NOMO-1 (cell line): ENCODE data around the gene ZNF263.
"Not testable (repeated sequence)": the region's sequence is repeated elsewhere in the genome, so short reads cannot be mapped to it uniquely, and the experiment has no call there.

Source experiments
- DNase-seq, 2 experiments: peaks; one replicate each; lab custom pipeline; 2025; ENCODE audit not compliant: unreplicated experiment in 2 of 2; lab: John Stamatoyannopoulos, UW

Gene ZNF263

GRCh38 chr16:3266873-3267537 is 16.3 kb upstream of the ZNF263 start:
- DNase-seq, result no peak

GRCh38 chr16:3268294-3268693 is 15.0 kb upstream of the ZNF263 start:
- DNase-seq, result no peak

GRCh38 chr16:3270718-3271117 is 12.6 kb upstream of the ZNF263 start:
- DNase-seq, result not testable (repeated sequence)

DNA sequence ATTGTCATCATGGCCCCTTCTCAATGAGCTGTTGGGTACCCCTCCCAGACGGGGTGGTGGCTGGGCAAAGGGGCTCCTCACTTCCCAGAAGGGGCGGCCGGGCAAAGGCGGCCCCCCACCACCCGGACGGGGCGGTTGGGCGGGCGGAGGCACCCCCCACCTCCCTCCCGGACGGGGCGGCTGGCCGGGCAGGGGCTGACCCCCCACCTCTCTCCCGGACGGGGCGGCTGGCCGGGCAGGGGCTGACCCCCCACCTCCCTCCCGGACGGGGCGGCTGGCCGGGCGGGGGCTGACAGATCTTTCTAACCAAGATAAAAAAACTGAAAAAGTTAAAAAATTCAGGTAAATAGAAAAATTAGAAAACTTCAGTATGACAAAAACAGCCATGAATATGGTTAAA is 12.0 kb upstream of the ZNF263 start:
- DNase-seq, result not testable (repeated sequence)

DNA sequence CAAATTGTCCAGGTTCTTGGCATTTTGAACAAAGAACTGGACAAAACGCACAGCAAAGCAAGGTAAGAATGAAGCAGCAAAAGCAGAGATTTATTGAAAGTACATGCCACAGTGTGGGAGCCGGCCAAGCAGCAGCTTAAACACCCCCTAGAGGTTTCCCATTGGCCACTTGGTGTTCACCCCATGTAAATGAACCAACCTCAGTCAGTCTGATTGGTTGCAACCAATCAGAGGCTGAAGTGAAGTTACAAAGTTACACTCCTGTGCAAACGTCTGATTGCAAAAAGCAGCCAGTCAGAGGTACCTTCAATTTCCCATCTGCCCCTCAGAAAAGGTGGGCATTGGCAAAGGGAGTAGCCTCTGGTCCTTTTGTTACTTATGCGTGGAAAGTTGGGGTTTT is 8.8 kb upstream of the ZNF263 start:
- DNase-seq, result no peak

DNA sequence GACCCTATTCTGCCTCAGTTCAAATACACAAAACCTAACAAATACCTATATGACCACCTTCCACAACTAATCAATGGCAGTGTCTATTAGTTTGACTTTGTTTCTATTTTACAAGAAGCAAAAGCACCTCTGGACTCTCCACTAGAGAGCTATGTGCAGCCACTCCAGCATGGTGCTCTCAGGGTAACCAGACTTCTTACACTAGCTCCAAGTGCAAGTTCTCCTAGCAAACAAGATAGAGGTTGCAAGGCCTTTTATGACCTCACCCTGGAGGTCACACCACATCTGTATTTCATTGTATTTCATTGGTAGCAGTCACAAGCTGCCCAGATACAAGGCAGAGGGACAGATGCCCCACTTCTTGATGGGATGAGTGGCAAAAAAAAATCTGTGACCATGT is 8.3 kb upstream of the ZNF263 start:
- DNase-seq, result no peak

DNA sequence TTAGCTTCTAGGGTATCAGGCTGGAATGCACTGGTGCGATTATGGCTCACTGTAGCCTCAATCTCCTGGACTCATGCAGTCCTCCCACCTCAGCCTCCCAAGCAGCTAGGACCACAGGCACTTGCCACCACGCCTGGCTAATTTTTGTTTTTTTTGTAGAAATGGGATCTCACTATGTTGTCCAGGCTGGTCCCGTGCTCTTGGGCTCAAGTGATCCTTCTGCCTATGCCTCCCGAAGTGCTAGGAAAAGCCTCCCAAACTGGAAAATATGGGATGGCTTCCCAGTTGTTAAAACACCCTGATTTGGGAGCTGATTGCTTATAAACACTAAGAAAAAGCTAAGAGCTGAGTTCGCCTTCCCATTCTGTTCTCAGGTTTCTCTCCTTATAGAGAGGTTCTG is 6.6 kb upstream of the ZNF263 start:
- no peak for DNase-seq

DNA sequence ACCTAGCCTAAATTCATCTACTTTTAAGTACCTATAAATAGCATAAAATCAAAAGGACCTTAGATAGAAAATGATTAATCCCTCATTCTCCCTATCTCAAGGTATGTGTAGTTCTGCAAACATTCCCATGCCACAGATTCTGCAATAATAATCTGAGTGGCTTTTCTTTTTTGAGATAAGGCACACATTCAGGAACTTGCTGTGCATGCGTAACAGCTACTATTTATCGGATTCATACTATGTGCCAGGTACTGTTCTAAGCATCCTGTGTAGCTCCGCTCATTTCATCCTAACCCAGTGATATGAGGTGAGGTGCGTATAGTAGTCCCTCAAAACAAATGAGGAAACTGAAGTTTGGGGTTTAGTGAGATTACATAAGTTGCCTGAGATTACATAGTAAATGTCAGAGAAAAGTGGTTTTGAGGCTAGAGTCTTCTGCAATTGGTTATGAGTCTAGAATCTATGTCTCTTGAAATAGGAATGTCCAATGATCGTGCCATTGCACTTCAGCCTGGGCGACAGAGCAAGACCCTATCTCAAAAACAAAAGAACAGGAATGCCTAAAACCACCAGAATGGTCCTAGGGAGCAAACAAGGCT is 2.0 kb upstream of the ZNF263 start:
- peak in 1 of 2 experiments; percentile 13 for DNase-seq

- DNase-seq, result peak; percentile 69 to 72
These were observed 1.1 kb upstream of the ZNF263 start for GRCh38 chr16:3282103-3282729.

- no peak for DNase-seq
These were observed 504 bp downstream of the ZNF263 start for GRCh38 chr16:3283543-3284447.

DNA sequence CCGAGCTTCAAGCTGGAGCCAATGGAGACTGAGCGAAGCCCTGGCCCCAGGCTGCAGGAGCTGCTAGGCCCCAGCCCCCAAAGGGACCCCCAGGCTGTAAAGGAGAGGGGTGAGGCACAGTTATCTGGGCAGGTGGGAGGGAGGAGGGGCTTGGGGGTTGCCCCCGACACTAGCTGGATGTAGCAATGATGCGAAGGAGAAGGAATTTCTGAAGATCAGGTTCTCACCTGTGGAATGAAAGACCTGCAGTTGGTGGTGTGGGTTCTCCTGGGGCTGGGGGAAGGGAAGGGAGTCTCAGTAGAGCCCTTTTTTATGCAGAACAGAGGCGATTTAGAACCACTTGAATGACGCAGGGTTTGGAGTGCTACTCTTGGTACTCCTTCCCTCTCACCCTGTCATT is 1.8 kb downstream of the ZNF263 start:
- no peak for DNase-seq

GRCh38 chr16:3289998-3290673 is 6.8 kb downstream of the ZNF263 start:
- no peak for DNase-seq

DNA sequence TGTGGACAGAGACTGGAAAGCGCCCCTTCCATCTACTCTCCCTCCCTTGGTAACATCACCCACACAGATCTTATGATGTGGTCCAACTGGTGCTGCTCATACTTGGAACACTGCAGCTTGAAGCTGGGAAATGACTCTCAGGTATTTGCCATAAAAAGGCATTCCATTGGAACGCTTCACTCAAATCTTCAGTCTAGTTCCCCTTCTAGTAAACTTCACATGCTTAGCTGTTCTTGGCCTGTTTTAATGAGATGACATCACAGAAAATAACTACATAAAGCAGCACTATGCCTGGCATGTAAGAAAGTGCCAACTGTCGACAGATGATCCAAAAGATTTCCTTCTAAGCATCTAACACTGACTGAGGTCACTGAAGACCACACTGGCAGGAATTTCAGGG is 9.3 kb downstream of the ZNF263 start:
- DNase-seq, result no peak

DNA sequence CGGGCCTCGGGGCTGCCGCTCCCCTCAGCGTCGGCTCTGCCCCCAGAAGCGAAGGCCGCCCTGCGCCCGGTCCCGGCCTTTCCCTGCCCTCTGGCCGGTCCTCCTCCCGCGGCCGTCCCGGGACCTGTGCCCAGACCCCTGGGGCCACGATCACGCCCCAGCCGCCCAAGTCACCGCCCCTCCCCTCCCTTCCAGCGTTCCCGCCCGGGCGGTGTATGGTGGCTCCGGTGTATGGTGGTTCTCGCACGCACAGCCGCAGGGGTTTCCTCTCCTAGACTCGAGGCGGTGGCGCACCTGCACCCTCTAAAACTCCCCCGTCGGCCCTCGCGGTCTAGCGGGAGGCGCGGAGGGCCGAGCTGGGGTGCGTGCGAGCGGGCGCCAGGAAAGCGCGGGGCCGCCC is 11.9 kb downstream of the ZNF263 start:
- no peak for DNase-seq

GRCh38 chr16:3295783-3296182 is 12.5 kb downstream of the ZNF263 start:
- DNase-seq, result no peak

- DNase-seq, result no peak
These were observed 21.1 kb downstream of the ZNF263 start for GRCh38 chr16:3304370-3304769.

DNA sequence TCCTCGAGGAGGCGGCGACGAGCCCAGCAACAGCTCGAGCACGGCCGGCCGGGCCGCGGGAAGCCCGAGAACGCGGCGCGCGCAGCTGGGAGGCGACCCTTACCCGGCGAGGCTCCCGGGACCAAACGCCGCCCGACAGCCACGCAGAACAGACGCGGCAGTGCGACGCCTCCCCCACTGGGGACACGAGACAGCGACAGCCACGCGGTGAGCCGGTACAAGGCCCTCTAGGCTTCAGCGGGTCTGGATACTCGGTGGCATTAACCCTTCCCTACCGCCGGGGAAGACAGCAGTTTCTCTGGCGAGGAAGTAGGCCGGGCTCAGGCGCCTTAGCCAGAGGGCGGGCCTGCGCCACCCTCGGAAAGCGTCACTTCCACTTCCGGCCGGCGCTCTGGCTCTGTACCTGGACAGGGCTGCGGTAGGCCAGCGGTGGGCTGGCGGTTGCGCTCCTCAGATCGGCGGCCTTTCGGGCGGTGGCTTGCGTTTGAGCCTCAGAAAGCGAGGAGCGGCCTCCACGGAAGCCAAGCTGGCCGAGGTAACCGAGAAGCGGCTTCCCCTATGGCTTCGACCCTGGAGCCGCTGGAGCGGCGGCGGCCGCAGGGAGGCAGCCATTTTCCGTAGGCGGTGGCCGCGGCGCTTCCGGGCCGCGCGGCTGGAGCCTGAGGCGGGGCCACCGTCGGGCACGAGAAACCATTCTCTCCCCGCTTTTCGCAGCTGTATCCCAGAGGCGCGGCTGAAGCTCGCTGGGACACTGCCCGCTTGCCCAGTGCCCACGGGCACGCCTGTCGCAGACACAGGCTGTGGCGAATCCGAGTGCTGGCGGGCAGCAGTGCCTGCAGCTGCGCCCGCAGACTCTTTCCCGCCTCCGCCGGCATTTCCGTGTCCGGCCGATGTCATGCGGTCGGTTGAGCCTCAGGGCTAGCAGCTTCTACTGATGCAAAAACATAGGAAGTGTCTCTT is 22.1 kb downstream of the ZNF263 start, which contains the start of the genes TIGD7 and ZNF75A:
TSS of gene TIGD7 (minus strand) at position 322 of the 960 bp plus-strand sequence. CDS start 4,816 bp downstream, outside the sequence.
TSS of gene ZNF75A (plus strand) at position 389 of the 960 bp plus-strand sequence. CDS start 2,932 bp downstream, outside the sequence.
- peak; percentile 89 for DNase-seq

- no peak for DNase-seq
These were observed 22.8 kb downstream of the ZNF263 start for GRCh38 chr16:3306078-3306477.

- DNase-seq, result no peak
These were observed 28.2 kb downstream of the ZNF263 start for GRCh38 chr16:3311496-3311895.
